Neural progenitor cell (in vitro differentiated cells): ENCODE measurements around the gene PLEKHA6.

Source experiments
- CTCF ChIP-seq: fragments of 200-600 bp; sonication (generic); IDR thresholded peaks from 2 replicates; pipeline ENCODE4 v1.5.1; 2017; ENCODE audit warnings: antibody characterized with exemption, mild to moderate bottlenecking
- EZH2 ChIP-seq: fragments of 200-600 bp; sonication (generic); IDR thresholded peaks from 2 replicates; pipeline ENCODE4 v1.6.1; 2017; ENCODE audit warnings: antibody characterized with exemption, mild to moderate bottlenecking, moderate library complexity

GRCh38 chr1:204201348-204202040 lies 158.2 kb downstream of the PLEKHA6 start:
- no peak for TF ChIP-seq CTCF
- no peak for TF ChIP-seq EZH2
